ENCODE measurements around the gene FRAT1. TPM values are rescaled to one million over a fixed set of nuclear protein-coding genes. Genes with fewer than 3 reads are reported as not detected.

Gene FRAT1
- total and polyA plus RNA-seq, 2 of the 8 experiments (the other 6 are each of a cell fraction or from before 2014, with no cell fraction given), result 1.9 to 5.2 TPM

- H2BK12ac ChIP-seq (ENCODE audit: low read depth, low read length), result no peak overlapping the region
- peaks cover 0 to 23% of the 10 kb centered on the region in 2 experiments; a peak in 2 of 4 replicates for H3K79me2 ChIP-seq (ENCODE audit: control insufficient read depth in 1 of 2, insufficient read depth in 2 of 2, low read length in 2 of 2)
- H4K91ac ChIP-seq (replicated peaks; ENCODE audit: insufficient read length, low read length), result no peak overlapping the region
- H3K4me1 ChIP-seq (replicated peaks in 1 of 4; ENCODE audit: control insufficient read depth in 3 of 4, insufficient read depth in 4 of 4, low read length in 3 of 4), result no peaks in the 10 kb centered on the region
- CTCF ChIA-PET (ENCODE audit: partially characterized antibody), result interaction anchor here (0.9 to 2.9 kb wide), 5 partner anchors 11 to 83 kb away, joined by 3 to 17 read pairs (median 4); no protein-coding TSS in a partner anchor
- H2BK15ac ChIP-seq (ENCODE audit: low read length), result no peak overlapping the region
- H3K18ac ChIP-seq (ENCODE audit: extremely low read depth, low read length), result no peak overlapping the region
- no peak overlapping the region for H3K4me2 ChIP-seq (ENCODE audit: insufficient read depth in 1 of 2, low read depth in 2 of 2, low read length in 2 of 2)
- TF ChIP-seq PHF8 (conservative IDR thresholded peaks at IDR 0.05; ENCODE audit: low read depth, low read length), result no peak
- TF ChIP-seq TAF1 (IDR thresholded peaks at IDR 0.05; ENCODE audit: low read depth, low read length), result no peak
- no peak for TF ChIP-seq CBX5 (IDR thresholded peaks at IDR 0.05; ENCODE audit: low read depth, low read length)
- TF ChIP-seq USF2 (IDR thresholded peaks at IDR 0.05; ENCODE audit: low read length), result no peak
- TF ChIP-seq EGR1 (IDR thresholded peaks at IDR 0.05; ENCODE audit: borderline replicate concordance, low read depth, low read length), result no peak
- no peak for TF ChIP-seq RXRA (IDR thresholded peaks at IDR 0.05; ENCODE audit: insufficient read depth, low read depth, low read length)
- TF ChIP-seq TAF7 (optimal IDR thresholded peaks at IDR 0.05; ENCODE audit: borderline replicate concordance, low read depth, low read length), result no peak
- TF ChIP-seq POLR2A (IDR thresholded peaks at IDR 0.05; ENCODE audit: control extremely low read depth in 1 of 2, low read depth in 2 of 2, low read length in 2 of 2), result no peak
- no peak overlapping the region for H2BK5ac ChIP-seq (ENCODE audit: low read depth, low read length)
- no peaks in the 10 kb centered on the region for H3K23me2 ChIP-seq (ENCODE audit: low read depth, low read length)
- H3K9ac ChIP-seq (replicated peaks in 1 of 4; ENCODE audit: extremely low read depth in 1 of 4, low read depth in 3 of 4, low read length in 3 of 4), result no peak overlapping the region
- POLR2A ChIA-PET (ENCODE audit: partially characterized antibody), result no interaction called here
- no peak overlapping the region for H2BK20ac ChIP-seq (ENCODE audit: low read length)
- H3K79me1 ChIP-seq (ENCODE audit: low read depth, low read length), result peaks cover 2% of the 10 kb centered on the region; the same call in 1 of the 2 replicates
- H3K27ac ChIP-seq (ENCODE audit: low read depth, low read length), result no peak overlapping the region
- H2AK5ac ChIP-seq (ENCODE audit: low read depth, low read length), result no peak overlapping the region
- no peak overlapping the region for H3K14ac ChIP-seq (ENCODE audit: insufficient read length)
- DNase-seq (ENCODE audit: low read depth in 1 of 2, low spot score in 2 of 2), result no peak
- H4K5ac ChIP-seq (ENCODE audit: insufficient read length, low read depth, low read length), result no peak overlapping the region
- FAIRE-seq, result no peak
- no peak overlapping the region for H2AFZ ChIP-seq (ENCODE audit: low read length)
- no peaks in the 10 kb centered on the region for H4K20me1 ChIP-seq (replicated peaks in 1 of 2; ENCODE audit: control insufficient read depth in 1 of 2, insufficient read depth in 2 of 2, low read length in 2 of 2)
- no peaks in the 10 kb centered on the region for H3K27me3 ChIP-seq (replicated peaks in 1 of 4; ENCODE audit: control insufficient read depth in 3 of 4, extremely low read depth in 1 of 4, insufficient read depth in 3 of 4, low read length in 3 of 4)
- H3K23ac ChIP-seq (ENCODE audit: insufficient read length), result no peak overlapping the region
- H3K9me3 ChIP-seq (ENCODE audit: insufficient read depth in 2 of 2, low read depth in 1 of 2, low read length in 1 of 2), result 0 out of 4 replicates have a peak, but pooled peaks cover 0 to 2% of the 10 kb centered on the region in 2 experiments
- WGBS, 2 experiments (ENCODE audit: extremely low coverage in 1 of 2, insufficient coverage in 1 of 2, insufficient read length in 1 of 2, insufficient replicate concordance in 2 of 2, low coverage in 1 of 2, low lambda C conversion rate in 2 of 2, missing lambda C conversion rate in 1 of 2), result 89% methylated on average over 3 of the region's 3 CpGs; no CpG with 5 or more reads in 1 of the 2 experiments
- no peak overlapping the region for H4K8ac ChIP-seq (ENCODE audit: extremely low read depth, insufficient read depth, low read length)
- H3K4me3 ChIP-seq (ENCODE audit: extremely low read depth in 1 of 4, insufficient read depth in 2 of 4, low read depth in 3 of 4, low read length in 4 of 4), result no peak overlapping the region
- no peak overlapping the region for H3K4ac ChIP-seq (replicated peaks; ENCODE audit: insufficient read length, low read depth, low read length)
- H3K36me3 ChIP-seq (ENCODE audit: control insufficient read depth in 2 of 4, insufficient read depth in 4 of 4, low read length in 3 of 4), result no peaks in the 10 kb centered on the region; a peak in 1 of 8 replicates
- no peak overlapping the region for H3K56ac ChIP-seq (replicated peaks; ENCODE audit: insufficient read length, low read depth, low read length)
- no peak overlapping the region for H2BK120ac ChIP-seq (replicated peaks; ENCODE audit: low read depth, low read length)
These were observed 45.4 kb upstream of the FRAT1 start for GRCh38 chr10:97273700-97274099.

Measured in H1 (cell line).